Measurements from ENCODE around the gene QKI.

GRCh38 chr6:163428373-163428772 is 13.9 kb downstream of the QKI start:
- TF ChIP-seq, protein P1, sequence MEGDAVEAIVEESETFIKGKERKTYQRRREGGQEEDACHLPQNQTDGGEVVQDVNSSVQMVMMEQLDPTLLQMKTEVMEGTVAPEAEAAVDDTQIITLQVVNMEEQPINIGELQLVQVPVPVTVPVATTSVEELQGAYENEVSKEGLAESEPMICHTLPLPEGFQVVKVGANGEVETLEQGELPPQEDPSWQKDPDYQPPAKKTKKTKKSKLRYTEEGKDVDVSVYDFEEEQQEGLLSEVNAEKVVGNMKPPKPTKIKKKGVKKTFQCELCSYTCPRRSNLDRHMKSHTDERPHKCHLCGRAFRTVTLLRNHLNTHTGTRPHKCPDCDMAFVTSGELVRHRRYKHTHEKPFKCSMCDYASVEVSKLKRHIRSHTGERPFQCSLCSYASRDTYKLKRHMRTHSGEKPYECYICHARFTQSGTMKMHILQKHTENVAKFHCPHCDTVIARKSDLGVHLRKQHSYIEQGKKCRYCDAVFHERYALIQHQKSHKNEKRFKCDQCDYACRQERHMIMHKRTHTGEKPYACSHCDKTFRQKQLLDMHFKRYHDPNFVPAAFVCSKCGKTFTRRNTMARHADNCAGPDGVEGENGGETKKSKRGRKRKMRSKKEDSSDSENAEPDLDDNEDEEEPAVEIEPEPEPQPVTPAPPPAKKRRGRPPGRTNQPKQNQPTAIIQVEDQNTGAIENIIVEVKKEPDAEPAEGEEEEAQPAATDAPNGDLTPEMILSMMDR (IDR thresholded peaks at IDR 0.05; ENCODE audit: insufficient read depth, low read length) = no peak
- TF ChIP-seq, protein P2, sequence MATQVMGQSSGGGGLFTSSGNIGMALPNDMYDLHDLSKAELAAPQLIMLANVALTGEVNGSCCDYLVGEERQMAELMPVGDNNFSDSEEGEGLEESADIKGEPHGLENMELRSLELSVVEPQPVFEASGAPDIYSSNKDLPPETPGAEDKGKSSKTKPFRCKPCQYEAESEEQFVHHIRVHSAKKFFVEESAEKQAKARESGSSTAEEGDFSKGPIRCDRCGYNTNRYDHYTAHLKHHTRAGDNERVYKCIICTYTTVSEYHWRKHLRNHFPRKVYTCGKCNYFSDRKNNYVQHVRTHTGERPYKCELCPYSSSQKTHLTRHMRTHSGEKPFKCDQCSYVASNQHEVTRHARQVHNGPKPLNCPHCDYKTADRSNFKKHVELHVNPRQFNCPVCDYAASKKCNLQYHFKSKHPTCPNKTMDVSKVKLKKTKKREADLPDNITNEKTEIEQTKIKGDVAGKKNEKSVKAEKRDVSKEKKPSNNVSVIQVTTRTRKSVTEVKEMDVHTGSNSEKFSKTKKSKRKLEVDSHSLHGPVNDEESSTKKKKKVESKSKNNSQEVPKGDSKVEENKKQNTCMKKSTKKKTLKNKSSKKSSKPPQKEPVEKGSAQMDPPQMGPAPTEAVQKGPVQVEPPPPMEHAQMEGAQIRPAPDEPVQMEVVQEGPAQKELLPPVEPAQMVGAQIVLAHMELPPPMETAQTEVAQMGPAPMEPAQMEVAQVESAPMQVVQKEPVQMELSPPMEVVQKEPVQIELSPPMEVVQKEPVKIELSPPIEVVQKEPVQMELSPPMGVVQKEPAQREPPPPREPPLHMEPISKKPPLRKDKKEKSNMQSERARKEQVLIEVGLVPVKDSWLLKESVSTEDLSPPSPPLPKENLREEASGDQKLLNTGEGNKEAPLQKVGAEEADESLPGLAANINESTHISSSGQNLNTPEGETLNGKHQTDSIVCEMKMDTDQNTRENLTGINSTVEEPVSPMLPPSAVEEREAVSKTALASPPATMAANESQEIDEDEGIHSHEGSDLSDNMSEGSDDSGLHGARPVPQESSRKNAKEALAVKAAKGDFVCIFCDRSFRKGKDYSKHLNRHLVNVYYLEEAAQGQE (IDR thresholded peaks at IDR 0.05; ENCODE audit: insufficient replicate concordance, low read depth) = no peak
- TF ChIP-seq POLR2AphosphoS5 (IDR thresholded peaks at IDR 0.05; ENCODE audit: low read depth) = no peak

Data from HL-60 (cell line).